Lower lobe of right lung (tissue), 2 donors: ENCODE results near the gene VPS54. TPM values are rescaled to one million over a fixed set of nuclear protein-coding genes. Genes with fewer than 3 reads are reported as not detected.

ENCODE experiments used
- ATAC-seq, 2 donors: fragments of 200-7000 bp; cut with Tn5 transposase; one replicate each; pipeline ENCODE4 v1.9.1; 2020 to 2022; ENCODE audit warnings: mild to moderate bottlenecking in 2 of 2, moderate library complexity in 2 of 2
- DNase-seq: peaks from one replicate; pipeline ENCODE4 v3.0.0-alpha.2; 2020
- H3K27ac ChIP-seq: fragments of 200-600 bp; one replicate; pipeline ENCODE4 v1.8.0; 2022
- H3K27me3 ChIP-seq: fragments of 200-600 bp; one replicate; pipeline ENCODE4 v1.8.0; 2022; ENCODE audit warnings: low read depth
- H3K36me3 ChIP-seq: fragments of 200-600 bp; one replicate; pipeline ENCODE4 v1.8.0; 2022; ENCODE audit warnings: mild to moderate bottlenecking
- H3K4me1 ChIP-seq: fragments of 200-600 bp; one replicate; pipeline ENCODE4 v1.8.0; 2022
- H3K4me3 ChIP-seq: fragments of 200-600 bp; one replicate; pipeline ENCODE4 v1.8.0; 2022; ENCODE audit warnings: mild to moderate bottlenecking
- H3K9me3 ChIP-seq: fragments of 200-600 bp; one replicate; pipeline ENCODE4 v1.8.0; 2022
- intact Hi-C: fragments of 100-400 bp; cut with DNase I; formaldehyde crosslinking; loops from one replicate; pipeline ENCODE4 v1.11.0; 2022
- total RNA-seq: library from RNA; stranded (reverse); fragmentation: NEBNext Ultra II Directional; extraction: Animal tissue kit (Norgen Biotek cat#: 25700); gene quantifications from one replicate; pipeline ENCODE4 v1.2.1, GENCODE V29; 2021
- TF ChIP-seq, protein P1 (sequence below): fragments of 200-600 bp; IDR thresholded peaks from one replicate; pipeline ENCODE4 v1.8.0; 2022; ENCODE audit warnings: antibody characterized with exemption, mild to moderate bottlenecking
- donor health status: DM: no; HTN: yes; CAD: no; lungs with severe emphysema.

VPS54 gene
- total RNA-seq, 1 donor from 2014 or later: 26.7 TPM

GRCh38 chr2:63862806-63863205, 156.4 kb downstream of the VPS54 start:
- ATAC-seq (peak; percentile 81 to 87), DNase-seq (no peak)
- Histone ChIP-seq H3K27me3 (no peaks in the 10 kb centered on the region), H3K36me3 (peaks cover 72% of the 10 kb centered on the region), H3K9me3 (no peaks in the 10 kb centered on the region), H3K27ac (peak overlapping the region; percentile 42), H3K4me1 (peaks cover 35% of the 10 kb centered on the region), H3K4me3 (no peak overlapping the region)
- TF ChIP-seq, protein P1, sequence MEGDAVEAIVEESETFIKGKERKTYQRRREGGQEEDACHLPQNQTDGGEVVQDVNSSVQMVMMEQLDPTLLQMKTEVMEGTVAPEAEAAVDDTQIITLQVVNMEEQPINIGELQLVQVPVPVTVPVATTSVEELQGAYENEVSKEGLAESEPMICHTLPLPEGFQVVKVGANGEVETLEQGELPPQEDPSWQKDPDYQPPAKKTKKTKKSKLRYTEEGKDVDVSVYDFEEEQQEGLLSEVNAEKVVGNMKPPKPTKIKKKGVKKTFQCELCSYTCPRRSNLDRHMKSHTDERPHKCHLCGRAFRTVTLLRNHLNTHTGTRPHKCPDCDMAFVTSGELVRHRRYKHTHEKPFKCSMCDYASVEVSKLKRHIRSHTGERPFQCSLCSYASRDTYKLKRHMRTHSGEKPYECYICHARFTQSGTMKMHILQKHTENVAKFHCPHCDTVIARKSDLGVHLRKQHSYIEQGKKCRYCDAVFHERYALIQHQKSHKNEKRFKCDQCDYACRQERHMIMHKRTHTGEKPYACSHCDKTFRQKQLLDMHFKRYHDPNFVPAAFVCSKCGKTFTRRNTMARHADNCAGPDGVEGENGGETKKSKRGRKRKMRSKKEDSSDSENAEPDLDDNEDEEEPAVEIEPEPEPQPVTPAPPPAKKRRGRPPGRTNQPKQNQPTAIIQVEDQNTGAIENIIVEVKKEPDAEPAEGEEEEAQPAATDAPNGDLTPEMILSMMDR: no peak
- intact Hi-C loops: no loop called here

GRCh38 chr2:63861220-63861822, 157.9 kb downstream of the VPS54 start:
- H3K27me3 ChIP-seq: no peaks in the 10 kb centered on the region
- DNase-seq (no peak), ATAC-seq (peak; percentile 78 to 82)
- H3K9me3 ChIP-seq: no peaks in the 10 kb centered on the region
- H3K4me3 ChIP-seq: no peak overlapping the region
- no peak overlapping the region for H3K27ac ChIP-seq
- intact Hi-C loops: no loop called here
- H3K36me3 ChIP-seq: peaks cover 87% of the 10 kb centered on the region
- peaks cover 32% of the 10 kb centered on the region for H3K4me1 ChIP-seq
- TF ChIP-seq, protein P1: peak; percentile 57

GRCh38 chr2:63858291-63858690, 160.9 kb downstream of the VPS54 start:
- intact Hi-C loops: no loop called here
- H3K27me3 ChIP-seq: no peaks in the 10 kb centered on the region
- peaks cover 68% of the 10 kb centered on the region for H3K36me3 ChIP-seq
- DNase-seq: no peak
- peaks cover 50% of the 10 kb centered on the region for H3K4me1 ChIP-seq
- TF ChIP-seq, protein P1: no peak
- no peak overlapping the region for H3K27ac ChIP-seq
- ATAC-seq: no peak
- no peaks in the 10 kb centered on the region for H3K9me3 ChIP-seq
- no peak overlapping the region for H3K4me3 ChIP-seq

DNA sequence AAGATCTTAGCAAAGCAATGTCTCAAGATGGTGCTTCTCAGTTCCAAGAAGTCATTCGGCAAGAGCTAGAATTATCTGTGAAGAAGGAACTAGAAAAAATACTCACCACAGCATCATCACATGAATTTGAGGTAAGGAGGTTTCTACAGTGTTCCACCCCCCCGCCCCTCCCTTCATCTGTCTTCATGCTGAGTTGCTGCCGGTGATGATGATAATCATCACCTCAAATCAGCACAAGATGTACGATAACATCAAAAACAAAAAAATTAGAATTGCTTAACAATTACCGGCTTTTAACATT, 163.0 kb downstream of the VPS54 start:
- Histone ChIP-seq H3K9me3 (no peaks in the 10 kb centered on the region), H3K27me3 (no peaks in the 10 kb centered on the region), H3K27ac (peak overlapping the region; percentile 44), H3K36me3 (peaks cover 47% of the 10 kb centered on the region), H3K4me1 (peaks cover 48% of the 10 kb centered on the region), H3K4me3 (no peak overlapping the region)
- intact Hi-C loops: no loop called here
- peak; percentile 59 to 62 for ATAC-seq
- TF ChIP-seq, protein P1: no peak
- DNase-seq: no peak

DNA sequence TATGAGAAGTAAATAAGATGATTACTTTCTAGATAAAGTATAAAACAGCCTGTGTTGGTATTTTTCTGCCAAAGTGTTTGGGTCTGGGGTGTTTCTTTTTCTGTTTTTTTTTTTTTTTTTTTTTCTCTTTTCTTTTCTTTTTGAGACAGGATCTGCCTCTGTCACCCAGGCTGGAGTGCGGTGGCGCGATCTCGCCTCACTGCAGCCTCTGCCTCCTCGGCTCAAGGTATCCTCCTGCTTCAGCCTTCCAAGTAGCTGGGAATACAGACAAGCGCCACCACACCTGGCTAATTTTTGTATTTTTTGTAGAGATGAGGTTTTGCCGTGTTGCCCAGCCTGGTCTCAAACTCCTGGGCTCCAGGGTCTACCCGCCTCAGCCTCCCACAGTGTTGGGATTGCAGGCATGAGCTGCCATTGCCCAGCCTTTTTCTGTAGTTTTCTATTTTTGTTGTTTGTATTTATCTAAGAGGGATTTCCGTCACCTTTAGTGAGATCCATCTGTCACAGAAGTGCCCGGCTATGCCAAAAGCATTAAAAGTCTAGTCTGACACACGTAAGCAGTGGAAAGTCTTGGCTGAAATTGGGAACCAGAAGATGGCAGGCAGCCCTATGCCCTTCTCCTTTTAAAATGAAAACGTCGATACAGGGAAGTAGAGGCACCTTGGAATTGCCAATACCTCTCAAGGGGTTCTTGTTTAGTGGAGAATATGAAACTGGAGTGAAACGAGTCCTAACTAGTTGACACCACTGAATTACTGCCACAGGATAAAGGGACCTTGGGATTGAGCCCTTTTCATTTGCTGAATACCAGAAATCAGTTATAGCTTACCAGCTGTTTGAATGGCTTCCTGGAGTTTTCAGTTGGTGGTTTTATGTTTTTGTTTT, 163.6 kb downstream of the VPS54 start:
- no peaks in the 10 kb centered on the region for H3K27me3 ChIP-seq
- DNase-seq (no peak), ATAC-seq (peak in 1 of 2 donors; percentile 17)
- H3K4me1 ChIP-seq: peaks cover 43% of the 10 kb centered on the region
- peaks cover 45% of the 10 kb centered on the region for H3K36me3 ChIP-seq
- intact Hi-C loops: no loop called here
- H3K4me3 ChIP-seq: no peak overlapping the region
- H3K27ac ChIP-seq: peak overlapping the region; percentile 44
- TF ChIP-seq, protein P1: no peak
- no peaks in the 10 kb centered on the region for H3K9me3 ChIP-seq
